Liver (tissue), 9 donors: ENCODE data around the gene NPAS2. TPM values are rescaled to one million over a fixed set of nuclear protein-coding genes. Genes with fewer than 3 reads are reported as not detected.

ENCODE experiments used
- DNase-seq: peaks from one replicate; pipeline ENCODE4 v3.0.0-alpha.2; 2017; ENCODE audit warnings: low spot score
- H3K27ac ChIP-seq, 2 donors: one replicate each; pipeline ENCODE4 v1.7.0; 2013; ENCODE audit warnings: inconsistent platforms in 2 of 2, low read length in 2 of 2, control low read depth in 1 of 2, low read depth in 1 of 2, mild to moderate bottlenecking in 1 of 2
- H3K27me3 ChIP-seq, 4 donors: one replicate each; pipeline versions ENCODE4 v1.6.1 to v1.7.0; 2013; ENCODE audit warnings: low read length in 3 of 4, inconsistent platforms in 1 of 4, mild to moderate bottlenecking in 1 of 4, moderate library complexity in 1 of 4; ENCODE audit not compliant: control insufficient read depth in 4 of 4, insufficient read depth in 4 of 4
- H3K36me3 ChIP-seq, 4 donors: one replicate each; pipeline versions ENCODE4 v1.6.1 to v1.7.0; 2013; ENCODE audit warnings: low read length in 3 of 4, mild to moderate bottlenecking in 3 of 4, low read depth in 1 of 4, moderate library complexity in 1 of 4; ENCODE audit not compliant: control insufficient read depth in 4 of 4, insufficient read depth in 3 of 4
- H3K4me1 ChIP-seq, 4 donors: one replicate each; pipeline versions ENCODE4 v1.6.1 to v1.7.0; 2013; ENCODE audit warnings: low read length in 3 of 4, mild to moderate bottlenecking in 3 of 4, moderate library complexity in 1 of 4; ENCODE audit not compliant: control insufficient read depth in 4 of 4, insufficient read depth in 4 of 4
- H3K4me3 ChIP-seq, 3 donors: one replicate each; pipeline versions ENCODE4 v1.6.1 to v1.7.0; 2013; ENCODE audit warnings: low read length in 3 of 3, control low read depth in 1 of 3, low read depth in 1 of 3, mild to moderate bottlenecking in 1 of 3
- H3K9ac ChIP-seq, 2 donors: one replicate each; pipeline ENCODE4 v1.7.0; 2013; ENCODE audit warnings: low read length in 2 of 2, mild to moderate bottlenecking in 2 of 2, moderate library complexity in 2 of 2, control low read depth in 1 of 2, low read depth in 1 of 2
- H3K9me3 ChIP-seq, 4 donors: one replicate each; pipeline versions ENCODE4 v1.6.1 to v1.7.0; 2013; ENCODE audit warnings: low read length in 3 of 4; ENCODE audit not compliant: control insufficient read depth in 4 of 4
- EGR1 ChIP-seq, 2 donors: IDR thresholded peaks; 2 replicates each; pipeline ENCODE4 v1.6.1; 2016 to 2018; ENCODE audit warnings: antibody characterized with exemption in 2 of 2, low read depth in 2 of 2
- FOXA1 ChIP-seq: IDR thresholded peaks from 2 replicates; pipeline ENCODE4 v1.6.1; 2016; ENCODE audit warnings: antibody characterized with exemption
- FOXA2 ChIP-seq: IDR thresholded peaks from 2 replicates; pipeline ENCODE4 v1.6.1; 2016; ENCODE audit warnings: antibody characterized with exemption
- GABPA ChIP-seq, 2 donors: IDR thresholded peaks in 1 of 2; conservative IDR thresholded peaks in 1 of 2; 2 replicates each; pipeline ENCODE4 v1.6.1; 2016; ENCODE audit warnings: antibody characterized with exemption in 2 of 2, mild to moderate bottlenecking in 1 of 2, moderate library complexity in 1 of 2
- HNF4A ChIP-seq, 2 donors: conservative IDR thresholded peaks; 2 replicates each; pipeline ENCODE4 v1.6.1; 2016; ENCODE audit warnings: antibody characterized with exemption in 2 of 2, mild to moderate bottlenecking in 2 of 2
- HNF4G ChIP-seq: IDR thresholded peaks from 2 replicates; pipeline ENCODE4 v1.6.1; 2016; ENCODE audit warnings: antibody characterized with exemption
- JUND ChIP-seq, 2 donors: IDR thresholded peaks; 2 replicates each; pipeline ENCODE4 v1.6.1; 2016; ENCODE audit warnings: antibody characterized with exemption in 2 of 2
- NR2F2 ChIP-seq: IDR thresholded peaks from 2 replicates; pipeline ENCODE4 v1.6.1; 2016; ENCODE audit warnings: antibody characterized with exemption
- RAD21 ChIP-seq, 2 donors: IDR thresholded peaks; 2 replicates each; pipeline ENCODE4 v1.6.1; 2016; ENCODE audit warnings: antibody characterized with exemption in 2 of 2, mild to moderate bottlenecking in 2 of 2
- RXRA ChIP-seq, 2 donors: IDR thresholded peaks; 2 replicates each; pipeline ENCODE4 v1.6.1; 2017 to 2018; ENCODE audit warnings: antibody characterized with exemption in 2 of 2, mild to moderate bottlenecking in 1 of 2
- SP1 ChIP-seq: IDR thresholded peaks from 2 replicates; pipeline ENCODE4 v1.6.1; 2018; ENCODE audit warnings: antibody characterized with exemption, mild to moderate bottlenecking
- TAF1 ChIP-seq: conservative IDR thresholded peaks from 2 replicates; pipeline ENCODE4 v1.6.1; 2016; ENCODE audit warnings: antibody characterized with exemption, mild to moderate bottlenecking
- YY1 ChIP-seq: IDR thresholded peaks from 2 replicates; pipeline ENCODE4 v1.6.1; 2016; ENCODE audit warnings: antibody characterized with exemption, mild to moderate bottlenecking
- WGBS: extraction: QIAGEN DNeasy Blood & Tissue Kit; methylation state at CpG from one replicate; pipeline ENCODE4 v1.1.7; 2013; 5-methylcytosine and 5-hydroxymethylcytosine counted together
- polyA plus RNA-seq, 2 donors: library from polyadenylated mRNA; stranded (reverse) in 1 of 2; unstranded in 1 of 2; fragments of 200-250 nt in 1 of 2; fragments of >200 nt in 1 of 2; fragmentation: Nextera tagmentation in 1 of 2; extraction: Ambion mirVana in 1 of 2; gene quantifications; one replicate each; pipeline versions ENCODE4 v1.2.1 to v1.2.3, GENCODE V29; 2013 to 2015
- total RNA-seq, 2 donors: library from RNA; depleted of rRNA; stranded (reverse); fragments of >200 nt; gene quantifications; one replicate each; pipeline ENCODE4 v1.2.3, GENCODE V29; 2014
- TF ChIP-seq, protein P1 (sequence below): IDR thresholded peaks from 2 replicates; pipeline ENCODE4 v1.6.1; 2016; ENCODE audit warnings: antibody characterized with exemption, mild to moderate bottlenecking
- TF ChIP-seq, protein P2 (sequence below): IDR thresholded peaks from 2 replicates; pipeline ENCODE4 v1.6.1; 2016; ENCODE audit warnings: antibody characterized with exemption
- TF ChIP-seq, protein P3 (sequence below): IDR thresholded peaks from 2 replicates; pipeline ENCODE4 v1.6.1; 2016; ENCODE audit warnings: antibody characterized with exemption
- TF ChIP-seq, protein P4 (sequence below): fragments of 150-350 bp; IDR thresholded peaks from 2 replicates; pipeline ENCODE4 v1.5.1; 2017; ENCODE audit warnings: improper control_type of control experiment, low read depth, low read length; ENCODE audit not compliant: missing input control
- TF ChIP-seq, protein P5 (sequence below): IDR thresholded peaks from 2 replicates; pipeline ENCODE4 v1.6.1; 2016; ENCODE audit warnings: antibody characterized with exemption
- donor health status: healthy.
- donor health status: healthy.
- donor health status: healthy.
- donor health status: healthy.
- donor health status: healthy.

The NPAS2 gene
- total and polyA plus RNA-seq, 4 donors = 0.33 to 24.3 (median 6.6) TPM

DNA sequence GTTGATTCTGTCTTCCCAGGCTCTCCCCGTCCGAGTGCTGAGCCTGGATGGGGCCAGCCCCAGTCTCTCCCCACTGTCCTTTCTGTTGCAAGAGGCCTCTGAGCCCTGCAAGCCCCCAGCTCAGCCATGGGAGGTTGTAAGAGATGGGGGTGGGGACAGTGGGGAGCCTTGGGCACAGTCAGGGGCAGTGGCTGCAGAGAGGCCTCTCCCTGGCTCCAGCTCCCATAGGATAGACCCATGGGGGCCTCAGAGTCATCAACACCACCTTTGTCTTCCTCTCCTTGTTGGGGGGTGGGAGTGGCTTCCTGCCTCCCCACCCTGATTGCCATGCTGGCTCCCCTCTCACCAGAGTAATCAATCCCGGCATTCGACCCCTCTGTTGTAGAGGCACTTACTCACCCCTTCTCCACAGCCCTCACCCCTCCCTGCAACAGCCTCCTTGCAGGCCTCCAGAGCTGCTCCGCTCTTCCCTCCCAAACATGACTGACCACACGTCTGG, 37.5 kb upstream of the NPAS2 start:
- H3K9ac ChIP-seq = no peak overlapping the region

More for the DNA sequence above, 37.5 kb upstream of the NPAS2 start:
- no peaks in the 10 kb centered on the region for H3K36me3 ChIP-seq
- no peaks in the 10 kb centered on the region for H3K27me3 ChIP-seq
- peaks cover 0 to 8% (median 5%) of the 10 kb centered on the region in 4 donors for H3K4me1 ChIP-seq
- H3K4me3 ChIP-seq = no peak overlapping the region
- DNase-seq = no peak
- TF ChIP-seq, protein P1, sequence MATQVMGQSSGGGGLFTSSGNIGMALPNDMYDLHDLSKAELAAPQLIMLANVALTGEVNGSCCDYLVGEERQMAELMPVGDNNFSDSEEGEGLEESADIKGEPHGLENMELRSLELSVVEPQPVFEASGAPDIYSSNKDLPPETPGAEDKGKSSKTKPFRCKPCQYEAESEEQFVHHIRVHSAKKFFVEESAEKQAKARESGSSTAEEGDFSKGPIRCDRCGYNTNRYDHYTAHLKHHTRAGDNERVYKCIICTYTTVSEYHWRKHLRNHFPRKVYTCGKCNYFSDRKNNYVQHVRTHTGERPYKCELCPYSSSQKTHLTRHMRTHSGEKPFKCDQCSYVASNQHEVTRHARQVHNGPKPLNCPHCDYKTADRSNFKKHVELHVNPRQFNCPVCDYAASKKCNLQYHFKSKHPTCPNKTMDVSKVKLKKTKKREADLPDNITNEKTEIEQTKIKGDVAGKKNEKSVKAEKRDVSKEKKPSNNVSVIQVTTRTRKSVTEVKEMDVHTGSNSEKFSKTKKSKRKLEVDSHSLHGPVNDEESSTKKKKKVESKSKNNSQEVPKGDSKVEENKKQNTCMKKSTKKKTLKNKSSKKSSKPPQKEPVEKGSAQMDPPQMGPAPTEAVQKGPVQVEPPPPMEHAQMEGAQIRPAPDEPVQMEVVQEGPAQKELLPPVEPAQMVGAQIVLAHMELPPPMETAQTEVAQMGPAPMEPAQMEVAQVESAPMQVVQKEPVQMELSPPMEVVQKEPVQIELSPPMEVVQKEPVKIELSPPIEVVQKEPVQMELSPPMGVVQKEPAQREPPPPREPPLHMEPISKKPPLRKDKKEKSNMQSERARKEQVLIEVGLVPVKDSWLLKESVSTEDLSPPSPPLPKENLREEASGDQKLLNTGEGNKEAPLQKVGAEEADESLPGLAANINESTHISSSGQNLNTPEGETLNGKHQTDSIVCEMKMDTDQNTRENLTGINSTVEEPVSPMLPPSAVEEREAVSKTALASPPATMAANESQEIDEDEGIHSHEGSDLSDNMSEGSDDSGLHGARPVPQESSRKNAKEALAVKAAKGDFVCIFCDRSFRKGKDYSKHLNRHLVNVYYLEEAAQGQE = no peak
- no peak for TF ChIP-seq GABPA (IDR thresholded peaks at IDR 0.05 in 1 of 2, conservative IDR thresholded peaks at IDR 0.05 in 1 of 2)
- TF ChIP-seq EGR1 (IDR thresholded peaks at IDR 0.05; ENCODE audit: low read depth in 2 of 2) = no peak
- TF ChIP-seq RAD21 (IDR thresholded peaks at IDR 0.05) = no peak
- TF ChIP-seq TAF1 = no peak
- TF ChIP-seq, protein P2, sequence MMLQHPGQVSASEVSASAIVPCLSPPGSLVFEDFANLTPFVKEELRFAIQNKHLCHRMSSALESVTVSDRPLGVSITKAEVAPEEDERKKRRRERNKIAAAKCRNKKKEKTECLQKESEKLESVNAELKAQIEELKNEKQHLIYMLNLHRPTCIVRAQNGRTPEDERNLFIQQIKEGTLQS = no peak
- TF ChIP-seq, protein P3, sequence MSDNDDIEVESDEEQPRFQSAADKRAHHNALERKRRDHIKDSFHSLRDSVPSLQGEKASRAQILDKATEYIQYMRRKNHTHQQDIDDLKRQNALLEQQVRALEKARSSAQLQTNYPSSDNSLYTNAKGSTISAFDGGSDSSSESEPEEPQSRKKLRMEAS = no peak
- TF ChIP-seq, protein P4, sequence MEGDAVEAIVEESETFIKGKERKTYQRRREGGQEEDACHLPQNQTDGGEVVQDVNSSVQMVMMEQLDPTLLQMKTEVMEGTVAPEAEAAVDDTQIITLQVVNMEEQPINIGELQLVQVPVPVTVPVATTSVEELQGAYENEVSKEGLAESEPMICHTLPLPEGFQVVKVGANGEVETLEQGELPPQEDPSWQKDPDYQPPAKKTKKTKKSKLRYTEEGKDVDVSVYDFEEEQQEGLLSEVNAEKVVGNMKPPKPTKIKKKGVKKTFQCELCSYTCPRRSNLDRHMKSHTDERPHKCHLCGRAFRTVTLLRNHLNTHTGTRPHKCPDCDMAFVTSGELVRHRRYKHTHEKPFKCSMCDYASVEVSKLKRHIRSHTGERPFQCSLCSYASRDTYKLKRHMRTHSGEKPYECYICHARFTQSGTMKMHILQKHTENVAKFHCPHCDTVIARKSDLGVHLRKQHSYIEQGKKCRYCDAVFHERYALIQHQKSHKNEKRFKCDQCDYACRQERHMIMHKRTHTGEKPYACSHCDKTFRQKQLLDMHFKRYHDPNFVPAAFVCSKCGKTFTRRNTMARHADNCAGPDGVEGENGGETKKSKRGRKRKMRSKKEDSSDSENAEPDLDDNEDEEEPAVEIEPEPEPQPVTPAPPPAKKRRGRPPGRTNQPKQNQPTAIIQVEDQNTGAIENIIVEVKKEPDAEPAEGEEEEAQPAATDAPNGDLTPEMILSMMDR = no peak
- no peak for TF ChIP-seq FOXA2
- no peak for TF ChIP-seq FOXA1
- no peak for TF ChIP-seq JUND (IDR thresholded peaks at IDR 0.05)
- TF ChIP-seq HNF4A (conservative IDR thresholded peaks at IDR 0.05) = no peak
- TF ChIP-seq, protein P5, sequence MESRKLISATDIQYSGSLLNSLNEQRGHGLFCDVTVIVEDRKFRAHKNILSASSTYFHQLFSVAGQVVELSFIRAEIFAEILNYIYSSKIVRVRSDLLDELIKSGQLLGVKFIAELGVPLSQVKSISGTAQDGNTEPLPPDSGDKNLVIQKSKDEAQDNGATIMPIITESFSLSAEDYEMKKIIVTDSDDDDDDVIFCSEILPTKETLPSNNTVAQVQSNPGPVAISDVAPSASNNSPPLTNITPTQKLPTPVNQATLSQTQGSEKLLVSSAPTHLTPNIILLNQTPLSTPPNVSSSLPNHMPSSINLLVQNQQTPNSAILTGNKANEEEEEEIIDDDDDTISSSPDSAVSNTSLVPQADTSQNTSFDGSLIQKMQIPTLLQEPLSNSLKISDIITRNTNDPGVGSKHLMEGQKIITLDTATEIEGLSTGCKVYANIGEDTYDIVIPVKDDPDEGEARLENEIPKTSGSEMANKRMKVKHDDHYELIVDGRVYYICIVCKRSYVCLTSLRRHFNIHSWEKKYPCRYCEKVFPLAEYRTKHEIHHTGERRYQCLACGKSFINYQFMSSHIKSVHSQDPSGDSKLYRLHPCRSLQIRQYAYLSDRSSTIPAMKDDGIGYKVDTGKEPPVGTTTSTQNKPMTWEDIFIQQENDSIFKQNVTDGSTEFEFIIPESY = no peak
- TF ChIP-seq YY1 = no peak
- no peak for TF ChIP-seq HNF4G
- TF ChIP-seq RXRA (IDR thresholded peaks at IDR 0.05) = no peak
- TF ChIP-seq SP1 = no peak
- TF ChIP-seq NR2F2 = no peak
- H3K27ac ChIP-seq = no peak overlapping the region
- H3K9me3 ChIP-seq = no peaks in the 10 kb centered on the region
- 94% methylated on average over 6 of the region's 6 CpGs for WGBS
